Tibial nerve (tissue), 4 donors: ENCODE measurements around the gene SLX9.

Experiments used
- CTCF ChIP-seq, 5 experiments: fragments of 200-600 bp in 3 of 5; fragments of 450-650 bp in 2 of 5; sonication (generic) in 3 of 5; IDR thresholded peaks; one replicate each; pipeline ENCODE4 v1.5.1; 2016 to 2019; ENCODE audit warnings: antibody characterized with exemption in 5 of 5, mild to moderate bottlenecking in 3 of 5, moderate library complexity in 2 of 5
- EP300 ChIP-seq, 2 donors: sonication (generic); formaldehyde crosslinking; IDR thresholded peaks; one replicate each; pipeline ENCODE4 v1.6.1; 2017; ENCODE audit warnings: antibody characterized with exemption in 2 of 2, mild to moderate bottlenecking in 1 of 2
- POLR2A ChIP-seq, 2 donors: fragments of 450-650 bp; IDR thresholded peaks; one replicate each; pipeline ENCODE4 v1.6.1; 2017; ENCODE audit warnings: antibody characterized with exemption in 2 of 2, mild to moderate bottlenecking in 2 of 2, moderate library complexity in 2 of 2

- TF ChIP-seq EP300 (IDR thresholded peaks at IDR 0.05): no peak
- no peak for TF ChIP-seq CTCF (IDR thresholded peaks at IDR 0.05)
- TF ChIP-seq POLR2A (IDR thresholded peaks at IDR 0.05): no peak
Observed at GRCh38 chr21:44998621-44999427, 59.0 kb downstream of the SLX9 start.
